A549 treated with AZD9567 at 1 μM for 4 hours (cell line): ENCODE data around the gene PDSS1. TPM values are rescaled to one million over a fixed set of nuclear protein-coding genes. Genes with fewer than 3 reads are reported as not detected.

Experiments
- total RNA-seq: library from RNA; stranded (reverse); fragments of 200-300 nt; extraction: Qiagen RNA extraction; gene quantifications from 5 replicates; pipeline ENCODE4 v1.2.3, GENCODE V29; 2022; ENCODE audit not compliant: insufficient read depth

The PDSS1 gene
- 16.6 to 17.8 TPM (median 17.1 TPM) in 5 replicates for total RNA-seq

GRCh38 chr10:26697163-26697921, at the start of gene PDSS1:
Gene PDSS1 (plus strand): TSS chr10:26697701. CDS start chr10:26697712, 11 bp downstream.

Other genes starting within 250 kb of the PDSS1 start
- gene ABI1, start 163.3 kb downstream of the PDSS1 start, total RNA-seq, result 51.5 to 68.2 TPM (median 54.1 TPM) in 5 replicates